ENCODE data around the gene ASCC1.

DNA sequence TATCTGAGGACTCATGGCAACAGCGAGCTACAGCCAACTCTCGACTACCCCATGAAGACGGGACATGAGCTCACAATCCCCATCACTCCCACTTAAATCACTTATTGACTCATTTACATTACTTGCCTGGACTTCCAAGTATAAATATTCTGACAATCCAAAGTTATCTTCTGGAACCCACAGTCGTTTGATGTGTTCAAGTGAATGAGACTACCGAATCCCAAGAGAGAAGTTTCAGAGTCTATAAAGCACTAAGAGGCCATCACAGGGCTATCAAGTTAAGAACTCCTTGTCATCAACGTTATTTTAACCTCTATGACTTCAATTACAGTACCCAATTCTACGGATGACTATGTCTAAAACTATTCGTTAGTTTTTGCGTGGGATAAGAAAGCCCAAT, 11.8 kb downstream of the ASCC1 start:
- TF ChIP-seq CTCF (IDR thresholded peaks at IDR 0.05; ENCODE audit: low read length) (no peak), EZH2 (optimal IDR thresholded peaks at IDR 0.05; ENCODE audit: low read depth, low read length) (no peak), EZH2phosphoT487 (IDR thresholded peaks at IDR 0.05; ENCODE audit: low read length) (no peak)
